Pancreas (tissue), 10 donors: ENCODE results near the gene SERPINI2. TPM values are rescaled to one million over a fixed set of nuclear protein-coding genes. Genes with fewer than 3 reads are reported as not detected.

Experiments
- ATAC-seq, 4 donors: fragments of 200-7000 bp; cut with Tn5 transposase; one replicate each; pipeline versions ENCODE4 v1.8.0 to v1.9.1; 2020; ENCODE audit warnings: mild to moderate bottlenecking in 4 of 4, moderate library complexity in 4 of 4
- DNase-seq, 6 donors: peaks; one replicate each; pipeline ENCODE4 v3.0.0-alpha.2; 2020
- FAIRE-seq: peaks from 2 replicates; lab custom pipeline; 2012; peaks lifted over from hg19 to GRCh38; lab: Jason Lieb, UNC
- H3K27ac ChIP-seq, 4 donors: fragments of 200-600 bp; sonication (generic); 1 replicate in 3 of 4; 2 replicates in 1 of 4; pipeline versions ENCODE4 v1.5.0 to v1.8.0; 2020
- H3K27me3 ChIP-seq, 4 donors: fragments of 200-600 bp; one replicate each; pipeline ENCODE4 v1.8.0; 2021
- H3K36me3 ChIP-seq, 3 donors: fragments of 200-600 bp; sonication (generic) in 1 of 3; one replicate each; pipeline versions ENCODE4 v1.5.0 to v1.8.0; 2020 to 2021
- H3K4me1 ChIP-seq, 3 donors: fragments of 200-600 bp; one replicate each; pipeline ENCODE4 v1.8.0; 2021
- H3K4me3 ChIP-seq, 4 donors: fragments of 200-600 bp; sonication (generic) in 2 of 4; one replicate each; pipeline versions ENCODE4 v1.5.0 to v1.8.0; 2020 to 2021
- H3K9me3 ChIP-seq, 4 donors: fragments of 200-600 bp; one replicate each; pipeline ENCODE4 v1.8.0; 2021
- whole genome bisulfite sequencing, 2 donors: extraction: QIAGEN DNeasy Blood & Tissue Kit; methylation state at CpG; one replicate each; pipeline ENCODE4 v1.1.7; 2013; 5-methylcytosine and 5-hydroxymethylcytosine counted together
- intact Hi-C, 3 donors: fragments of 100-400 bp; cut with DNase I; formaldehyde crosslinking; loops; one replicate each; pipeline versions ENCODE4 v1.11.1 to v1.14.2; 2022
- polyA plus RNA-seq, 2 donors: library from polyadenylated mRNA; stranded (reverse); fragments of 200-250 nt; gene quantifications; one replicate each; pipeline ENCODE4 v1.2.3, GENCODE V29; 2013
- total RNA-seq, 6 donors: library from RNA; stranded (reverse); fragmentation: NEBNext Ultra II Directional in 4 of 6; extraction: Animal tissue kit (Norgen Biotek cat#: 25700) in 4 of 6; gene quantifications; one replicate each; pipeline versions ENCODE4 v1.2.1 to v1.2.4, GENCODE V29; 2021 to 2023
- TF ChIP-seq, protein P1 (sequence below), 4 donors: fragments of 200-600 bp; sonication (generic) in 3 of 4; IDR thresholded peaks; one replicate each; pipeline versions ENCODE4 v1.5.0 to v1.8.0; 2021; ENCODE audit warnings: antibody characterized with exemption in 4 of 4
- donor health status: healthy with polysubstance abuse.
- donor health status: DM: no; HTN: no; CAD: no; lungs with moderate emphysema.
- donor health status: DM: no; HTN: no; CAD: no.
- donor health status: control.
- donor health status: control.
- donor health status: Bipolar disorder and iron deficiency.
- donor health status: DM: yes; HTN: yes; CAD: no.
- donor health status: DM: no; HTN: no; CAD: no.
- donor health status: DM: no; HTN: no; CAD: no.
- donor health status: DM: yes; HTN: yes; CAD: no.

Gene SERPINI2
- total and polyA plus RNA-seq, 8 donors = 143 to 444 (median 342) TPM

DNA sequence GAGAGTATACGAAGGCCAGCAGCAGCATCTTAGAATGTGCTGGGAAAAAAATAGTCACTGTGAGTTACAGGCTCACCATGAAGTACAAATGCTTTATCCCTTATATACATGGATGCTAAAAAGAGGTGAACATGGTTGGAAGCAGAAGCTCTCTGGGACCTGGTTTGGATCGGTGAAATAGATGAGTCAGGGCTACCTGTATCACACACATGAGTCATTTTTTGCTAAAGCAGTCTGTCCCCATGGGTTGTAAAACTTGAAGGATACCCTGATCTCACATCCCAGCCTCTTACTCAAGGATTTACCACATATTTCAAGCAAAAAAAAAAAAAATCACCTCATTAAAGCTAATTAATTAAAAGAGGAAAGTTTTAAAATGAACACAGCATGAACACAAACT, 6.9 kb upstream of the SERPINI2 start:
- FAIRE-seq (no peak), ATAC-seq (no peak), DNase-seq (no peak)
- intact Hi-C loops = no loop called here
- H3K27me3 ChIP-seq = no peaks in the 10 kb centered on the region
- H3K4me3 ChIP-seq = no peak overlapping the region
- TF ChIP-seq, protein P1, sequence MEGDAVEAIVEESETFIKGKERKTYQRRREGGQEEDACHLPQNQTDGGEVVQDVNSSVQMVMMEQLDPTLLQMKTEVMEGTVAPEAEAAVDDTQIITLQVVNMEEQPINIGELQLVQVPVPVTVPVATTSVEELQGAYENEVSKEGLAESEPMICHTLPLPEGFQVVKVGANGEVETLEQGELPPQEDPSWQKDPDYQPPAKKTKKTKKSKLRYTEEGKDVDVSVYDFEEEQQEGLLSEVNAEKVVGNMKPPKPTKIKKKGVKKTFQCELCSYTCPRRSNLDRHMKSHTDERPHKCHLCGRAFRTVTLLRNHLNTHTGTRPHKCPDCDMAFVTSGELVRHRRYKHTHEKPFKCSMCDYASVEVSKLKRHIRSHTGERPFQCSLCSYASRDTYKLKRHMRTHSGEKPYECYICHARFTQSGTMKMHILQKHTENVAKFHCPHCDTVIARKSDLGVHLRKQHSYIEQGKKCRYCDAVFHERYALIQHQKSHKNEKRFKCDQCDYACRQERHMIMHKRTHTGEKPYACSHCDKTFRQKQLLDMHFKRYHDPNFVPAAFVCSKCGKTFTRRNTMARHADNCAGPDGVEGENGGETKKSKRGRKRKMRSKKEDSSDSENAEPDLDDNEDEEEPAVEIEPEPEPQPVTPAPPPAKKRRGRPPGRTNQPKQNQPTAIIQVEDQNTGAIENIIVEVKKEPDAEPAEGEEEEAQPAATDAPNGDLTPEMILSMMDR (IDR thresholded peaks at IDR 0.05) = no peak
- H3K36me3 ChIP-seq = no peaks in the 10 kb centered on the region
- H3K4me1 ChIP-seq = peaks cover 0 to 7% (median 3%) of the 10 kb centered on the region in 3 donors
- H3K9me3 ChIP-seq = no peaks in the 10 kb centered on the region
- 91 to 93% methylated on average over 2 of the region's 2 CpGs for WGBS, 2 donors
- H3K27ac ChIP-seq = no peak overlapping the region

DNA sequence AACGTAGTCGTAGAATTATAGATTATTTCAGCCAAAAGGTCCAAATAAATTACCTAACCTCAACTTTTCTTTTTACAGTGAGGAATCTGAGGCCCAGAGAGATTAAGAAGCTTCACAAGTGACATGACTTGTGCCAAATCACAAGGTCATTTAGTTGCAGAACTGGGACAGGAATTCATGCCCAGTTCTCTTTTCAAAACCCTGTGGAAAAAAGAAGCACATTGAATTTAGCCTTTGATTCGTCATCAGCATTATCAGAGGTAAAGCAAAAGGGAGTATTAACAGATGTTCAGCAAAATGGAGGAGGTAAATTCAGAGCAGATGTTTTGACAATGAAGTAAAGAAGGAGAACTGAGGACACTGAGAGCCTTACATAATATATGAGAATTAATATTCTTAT, 4.5 kb downstream of the SERPINI2 start:
- H3K36me3 ChIP-seq = peaks cover 0 to 6% (median 0%) of the 10 kb centered on the region in 3 donors
- ATAC-seq (peak; percentile 10 to 37 (median 23)), FAIRE-seq (no peak), DNase-seq (no peak)
- H3K9me3 ChIP-seq = no peaks in the 10 kb centered on the region
- peak overlapping the region in 2 of 4 donors; percentile 38 to 39 for H3K4me3 ChIP-seq
- WGBS, 2 donors = 19 to 31% methylated on average over 3 of the region's 3 CpGs
- peak overlapping the region in 3 of 4 donors; percentile 2 to 79 (median 78) for H3K27ac ChIP-seq
- intact Hi-C loops = no loop called here
- H3K27me3 ChIP-seq = no peaks in the 10 kb centered on the region
- TF ChIP-seq, protein P1 (IDR thresholded peaks at IDR 0.05) = no peak
- peaks cover 6 to 19% (median 10%) of the 10 kb centered on the region in 3 donors for H3K4me1 ChIP-seq

DNA sequence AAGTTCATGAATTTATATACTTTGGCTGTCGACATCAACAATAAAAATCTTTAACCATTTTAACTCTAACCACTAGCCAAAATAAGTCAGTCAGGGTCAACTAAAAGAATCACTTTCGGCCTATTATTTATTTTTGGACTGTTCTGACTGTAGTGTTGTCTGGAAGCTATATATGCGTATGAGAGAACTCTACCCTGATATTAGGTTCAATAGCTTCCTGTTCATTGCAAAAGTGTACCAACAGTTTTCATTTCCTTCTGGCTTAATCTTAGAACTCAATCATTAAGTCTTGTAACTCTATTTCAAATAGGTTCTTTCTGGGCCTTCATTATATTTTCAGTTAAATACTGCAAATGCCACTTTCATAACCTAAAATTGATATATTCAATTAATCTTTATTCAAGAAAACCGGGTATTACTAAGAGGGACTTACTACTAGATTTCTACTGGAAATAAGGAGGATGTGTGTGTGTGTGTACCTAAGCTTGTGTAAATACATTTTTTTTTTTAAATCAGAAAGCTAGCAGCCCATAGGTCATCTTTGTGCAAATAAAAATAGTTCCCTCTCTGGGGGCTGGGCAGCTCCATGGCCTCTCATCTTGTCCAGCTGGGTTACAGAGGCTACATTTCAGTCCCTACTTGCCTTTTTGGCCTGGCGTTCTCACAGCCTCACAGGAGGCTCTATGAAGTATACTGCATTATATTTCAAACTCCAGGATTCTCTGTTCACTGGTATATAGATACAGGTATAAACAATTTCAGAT, 5.8 kb downstream of the SERPINI2 start:
- peaks cover 0 to 6% (median 0%) of the 10 kb centered on the region in 3 donors for H3K36me3 ChIP-seq
- WGBS, 2 donors = 33 to 39% methylated on average over 5 of the region's 5 CpGs
- ATAC-seq (peak; percentile 87 to 90 (median 90)), FAIRE-seq (no peak), DNase-seq (peak in 4 of 6 donors; percentile 37 to 79 (median 62))
- peaks cover 6 to 16% (median 9%) of the 10 kb centered on the region in 3 donors for H3K4me1 ChIP-seq
- H3K27me3 ChIP-seq = no peaks in the 10 kb centered on the region
- peak overlapping the region in 2 of 4 donors; percentile 78 to 79 for H3K27ac ChIP-seq
- H3K9me3 ChIP-seq = no peaks in the 10 kb centered on the region
- intact Hi-C loops = no loop called here
- peak overlapping the region in 2 of 4 donors; percentile 38 to 39 for H3K4me3 ChIP-seq
- TF ChIP-seq, protein P1 (IDR thresholded peaks at IDR 0.05) = no peak

DNA sequence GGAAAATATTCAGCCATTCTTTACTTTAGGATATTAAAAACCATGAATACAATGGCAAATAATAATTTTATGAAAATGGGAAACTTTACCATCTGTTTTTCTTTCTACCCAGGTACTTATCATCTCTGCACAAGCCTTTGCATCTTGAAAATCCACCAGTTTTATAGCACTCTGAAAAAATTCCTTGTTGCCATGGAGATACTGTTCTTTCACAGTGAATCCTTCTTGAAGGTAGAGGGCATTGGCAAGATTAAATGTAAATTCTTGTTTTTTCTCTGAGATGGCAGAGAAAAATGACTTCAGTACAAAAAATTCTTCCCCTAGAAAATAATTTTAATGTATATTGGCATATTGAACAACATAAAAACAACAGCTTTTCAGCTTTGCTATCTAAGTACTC, 6.9 kb downstream of the SERPINI2 start:
- TF ChIP-seq, protein P1 (IDR thresholded peaks at IDR 0.05) = no peak
- H3K27ac ChIP-seq = peak overlapping the region in 2 of 4 donors; percentile 78 to 79
- FAIRE-seq (no peak), DNase-seq (no peak), ATAC-seq (no peak)
- intact Hi-C loops = no loop called here
- H3K4me3 ChIP-seq = peak overlapping the region in 1 of 4 donors; percentile 6
- no peaks in the 10 kb centered on the region for H3K27me3 ChIP-seq
- no peaks in the 10 kb centered on the region for H3K9me3 ChIP-seq
- peaks cover 0 to 6% (median 0%) of the 10 kb centered on the region in 3 donors for H3K36me3 ChIP-seq
- peaks cover 6 to 16% (median 9%) of the 10 kb centered on the region in 3 donors for H3K4me1 ChIP-seq
